Caki2 (cell line): ENCODE results near the gene NDC1. TPM values are rescaled to one million over a fixed set of nuclear protein-coding genes. Genes with fewer than 3 reads are reported as not detected.

ENCODE experiments used
- DNase-seq: peaks from one replicate; pipeline ENCODE4 v3.0.0-alpha.2; 2015; ENCODE audit warnings: low read depth
- in situ Hi-C: cut with HindIII; loops from 2 replicates; pipeline ENCODE4 v1.10.0; 2016; ENCODE audit warnings: low sequenced_read_pairs, low pct_unique_long_range_greater_than_20kb, mixed read lengths
- total RNA-seq: library from RNA; depleted of rRNA; stranded (reverse); fragments of >200 nt; shearing (Covaris generic); gene quantifications from 2 replicates; pipeline ENCODE4 v1.2.3, GENCODE V29; 2014; ENCODE audit warnings: low replicate concordance; rRNA removed

NDC1 gene
- total RNA-seq, 1 experiment from 2014 or later = 43.0 TPM

DNA sequence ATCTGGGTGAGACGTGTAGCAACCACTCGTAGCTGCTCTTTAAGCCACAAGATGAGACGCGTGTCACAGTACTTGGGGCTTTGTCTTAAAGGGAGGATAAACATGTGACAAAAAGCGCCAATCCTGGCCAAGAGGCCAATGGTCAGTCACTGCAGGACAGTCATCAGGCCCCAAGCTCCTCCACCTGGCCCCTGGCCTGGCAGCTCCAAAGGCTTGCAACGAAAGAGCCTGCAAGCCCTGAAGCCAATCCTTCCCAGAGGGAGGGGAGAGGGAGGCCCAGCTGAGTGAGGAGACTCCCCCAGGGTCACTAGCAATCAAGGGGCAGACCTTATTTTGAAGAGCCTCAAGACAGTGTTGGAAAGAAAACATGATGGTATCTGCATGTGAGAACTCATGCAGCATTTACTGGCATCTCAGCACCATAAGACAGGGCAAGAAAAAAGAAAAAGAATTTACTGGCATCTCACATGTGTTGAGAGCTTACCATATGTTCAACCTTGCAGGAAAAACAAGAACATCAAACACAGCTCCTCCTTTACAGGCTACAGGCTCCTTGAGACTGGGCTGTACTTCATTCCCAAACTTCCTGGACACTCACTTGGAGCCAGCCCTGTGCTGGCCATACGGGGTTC lies 110.5 kb downstream of the NDC1 start:
- DNase-seq = no peak
- in situ Hi-C loops = no loop called here

DNA sequence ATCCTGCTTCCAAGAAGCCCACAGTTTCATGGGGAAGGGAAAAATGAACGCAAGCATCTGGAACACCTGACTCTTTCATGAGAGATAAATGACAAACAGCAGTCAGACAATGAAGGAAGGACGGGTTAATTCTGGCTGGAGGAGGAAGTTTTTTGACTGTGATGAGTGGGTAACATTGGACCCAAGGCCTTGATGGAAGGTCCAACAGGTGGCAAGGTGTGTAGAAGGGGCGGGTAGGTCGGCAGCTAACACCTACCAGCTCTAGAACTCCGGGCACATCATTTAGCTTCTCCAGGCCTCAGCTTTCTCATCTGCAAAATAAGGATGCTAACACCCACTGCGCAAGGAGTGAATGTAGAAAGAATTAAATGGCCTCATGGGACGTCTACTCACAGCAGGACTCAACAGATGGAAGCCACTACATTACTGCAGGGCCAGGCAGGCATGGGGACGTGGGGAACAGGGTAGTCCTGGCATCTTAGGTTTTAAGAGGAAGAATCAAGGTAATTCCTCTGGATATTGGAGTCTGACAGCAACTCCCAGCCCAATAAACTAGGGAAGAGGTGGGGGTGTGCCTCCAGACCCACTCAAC lies 112.0 kb downstream of the NDC1 start:
- DNase-seq = no peak
- in situ Hi-C loops = no loop called here

DNA sequence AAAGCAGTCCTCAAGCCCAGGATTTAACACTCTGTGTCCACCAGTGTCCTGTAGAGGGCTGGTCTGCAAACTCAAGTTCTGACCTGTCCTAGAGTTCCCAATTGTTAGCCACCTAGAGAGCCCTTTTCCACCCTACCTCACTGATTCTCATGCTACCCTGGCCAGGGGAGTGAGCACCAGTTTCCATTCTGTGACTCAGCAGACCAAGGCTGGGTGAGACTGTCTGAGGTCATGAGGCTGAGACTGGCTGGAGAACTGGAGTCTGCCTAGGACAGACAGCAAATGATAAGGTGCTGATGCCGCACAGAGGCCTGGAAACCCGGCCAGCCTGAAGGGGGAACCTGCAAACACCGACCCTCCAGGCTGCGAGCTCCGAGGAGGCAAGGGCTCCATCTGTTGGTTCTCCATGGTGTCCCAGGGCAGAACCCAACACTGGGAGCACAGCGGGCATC lies 112.8 kb downstream of the NDC1 start:
- DNase-seq = peak; percentile 38
- in situ Hi-C loops = no loop called here

DNA sequence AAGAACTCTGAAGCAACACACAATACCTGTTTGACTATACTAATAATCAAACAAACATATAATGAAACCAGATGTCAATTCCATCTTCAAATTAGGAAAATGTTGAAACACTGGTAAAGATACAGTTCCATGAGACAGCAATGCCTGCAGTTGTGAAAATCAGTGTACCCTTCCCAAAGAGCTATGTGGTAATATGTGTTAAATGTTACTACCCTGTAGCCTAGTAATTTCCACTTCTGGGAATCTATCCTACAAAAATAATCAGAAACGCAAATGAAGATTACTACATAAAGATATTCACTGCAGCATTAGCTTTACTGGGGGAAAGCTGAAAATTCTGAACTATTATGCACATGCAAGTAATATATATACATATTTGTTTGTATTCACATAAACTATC lies 116.1 kb downstream of the NDC1 start:
- in situ Hi-C loops = no loop called here
- DNase-seq = no peak

DNA sequence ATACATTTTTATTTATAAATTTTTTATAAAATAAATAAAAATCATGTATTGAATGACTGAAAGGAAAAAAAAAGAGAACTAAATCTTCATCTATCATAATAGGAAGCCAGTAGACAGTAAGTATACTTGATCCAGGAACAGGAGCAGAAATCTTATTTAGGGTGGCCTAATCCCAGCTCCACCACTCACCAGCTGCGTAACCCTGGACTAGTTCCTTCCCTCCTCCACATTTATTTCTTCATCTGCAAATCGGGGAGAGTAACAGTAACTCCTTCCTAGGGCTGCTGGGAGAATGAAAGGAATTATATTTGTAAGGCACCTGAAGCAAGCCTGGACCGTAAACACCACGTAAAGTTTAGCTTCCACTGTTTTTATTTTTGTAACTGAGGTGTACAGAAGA lies 117.0 kb downstream of the NDC1 start:
- DNase-seq = no peak
- in situ Hi-C loops = no loop called here

DNA sequence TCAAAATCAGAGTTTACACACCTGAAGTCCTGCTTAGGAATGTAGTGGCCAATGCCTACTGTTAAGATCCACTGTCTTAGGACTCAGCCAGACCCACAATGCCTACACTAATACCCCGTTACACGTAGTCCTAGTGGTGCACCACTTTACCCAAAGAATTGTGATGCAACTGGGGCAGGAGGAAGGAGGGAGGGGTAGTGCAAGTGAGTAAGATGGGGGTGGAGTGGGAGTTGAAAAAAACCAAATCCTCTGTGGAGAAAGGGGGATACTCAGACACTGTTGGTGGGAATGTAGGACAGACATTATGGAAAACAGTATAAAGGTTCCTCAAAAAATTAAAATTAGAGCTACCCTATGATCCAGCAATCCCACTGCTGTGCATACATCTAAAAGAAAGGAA lies 118.6 kb downstream of the NDC1 start:
- no peak for DNase-seq
- in situ Hi-C loops = no loop called here

DNA sequence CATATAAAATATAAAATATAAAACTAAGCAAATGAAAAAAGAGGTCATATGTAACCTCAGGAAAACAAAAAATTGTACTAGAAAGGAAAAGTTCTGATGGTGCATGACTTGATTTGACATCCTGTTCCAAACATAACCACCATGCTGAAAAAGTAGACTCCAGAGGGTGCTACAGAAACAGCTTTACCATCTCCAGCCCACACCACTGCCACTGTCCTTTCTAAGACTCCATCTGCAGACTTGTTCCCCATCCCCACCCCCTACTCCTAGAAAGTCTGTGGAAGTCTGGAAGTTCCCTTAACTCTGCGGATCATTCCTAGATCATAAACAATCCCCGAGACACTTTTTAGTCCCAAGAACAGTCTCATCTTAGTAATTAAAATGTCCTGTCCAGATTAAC lies 119.7 kb downstream of the NDC1 start:
- in situ Hi-C loops = no loop called here
- no peak for DNase-seq

DNA sequence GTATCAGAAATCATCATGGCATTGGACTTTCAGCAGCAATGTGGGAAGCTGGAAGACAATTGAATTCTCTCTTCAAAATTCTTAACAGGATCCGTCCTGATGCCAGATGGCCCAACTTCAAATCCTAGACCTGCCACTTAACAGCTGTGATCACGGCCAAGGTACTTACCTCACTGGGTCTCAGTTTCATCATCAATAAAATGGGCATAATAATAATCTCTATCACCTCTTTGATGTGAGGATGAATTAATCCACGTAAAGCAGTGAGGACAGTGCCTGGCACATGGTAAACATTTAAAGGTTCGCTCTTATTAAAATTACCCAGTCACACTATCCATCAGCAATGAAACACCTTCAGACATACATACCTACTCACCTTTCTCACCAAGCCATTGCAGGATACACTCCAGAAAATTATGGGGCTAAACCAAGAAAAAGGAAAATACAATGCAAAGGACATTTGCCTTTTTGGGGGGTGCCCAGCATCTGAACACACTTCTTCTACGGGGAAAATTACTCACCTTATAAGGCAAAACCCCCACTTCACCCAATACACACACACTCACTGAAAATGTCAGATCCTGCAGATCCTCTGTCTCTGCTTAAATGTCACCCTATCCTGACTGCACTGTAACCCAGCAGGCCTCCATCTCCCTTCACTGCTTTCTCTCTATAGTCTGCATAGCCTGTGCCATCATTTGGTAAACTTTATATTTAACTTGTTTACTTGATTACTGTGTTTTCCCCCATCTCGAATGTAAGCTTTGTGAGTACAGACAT lies 120.9 kb downstream of the NDC1 start:
- in situ Hi-C loops = no loop called here
- no peak for DNase-seq

DNA sequence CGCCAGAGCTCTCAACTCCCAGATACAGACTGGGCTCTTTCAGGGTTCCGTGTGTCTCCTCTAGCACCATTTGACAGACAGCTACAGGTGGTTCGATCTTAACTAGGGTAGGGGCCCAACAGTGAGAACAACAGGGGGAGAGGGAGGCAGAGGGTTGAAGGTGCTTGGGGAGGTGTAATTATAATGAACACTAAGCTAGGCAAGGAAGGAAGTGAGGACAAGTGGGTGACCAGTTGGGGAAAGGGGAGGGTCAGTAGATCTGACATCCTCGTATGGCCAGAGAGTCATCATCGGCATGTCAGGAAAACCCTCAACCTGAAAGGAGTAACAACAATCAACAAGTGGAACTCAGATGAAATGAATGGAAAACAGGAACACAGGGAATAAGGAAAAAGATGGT lies 121.9 kb downstream of the NDC1 start:
- no peak for DNase-seq
- in situ Hi-C loops = no loop called here

DNA sequence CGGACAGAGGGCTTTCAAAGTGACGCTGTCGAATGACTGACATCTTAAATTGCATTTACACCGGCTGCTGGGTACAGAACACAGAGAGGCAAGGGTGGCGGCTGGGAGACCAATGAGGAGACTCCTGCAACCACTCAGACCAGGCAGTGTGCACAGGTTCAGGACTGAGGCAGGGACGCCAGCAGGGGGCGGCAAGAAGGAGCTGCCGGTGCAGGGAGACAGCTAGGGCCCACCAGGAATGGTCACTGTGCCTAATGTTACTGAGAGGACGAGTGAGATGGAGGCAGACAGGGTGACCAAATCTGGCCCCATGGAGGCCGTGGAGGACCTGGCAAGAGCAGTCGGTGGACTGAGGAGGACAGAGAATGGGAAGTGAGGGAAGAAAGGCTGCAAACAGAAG lies 122.6 kb downstream of the NDC1 start:
- in situ Hi-C loops = no loop called here

More for the DNA sequence above, 122.6 kb downstream of the NDC1 start:
- no peak for DNase-seq

Other genes starting within 250 kb of the NDC1 start
- gene GLIS1, start 99.1 kb downstream of the NDC1 start, total RNA-seq = 0.03 and 0.26 TPM in 2 replicates
- gene YIPF1, start 51.5 kb upstream of the NDC1 start, total RNA-seq = 27.0 and 32.4 TPM in 2 replicates
- 0.27 and 18.9 TPM in 2 replicates for gene DIO1, start 55.9 kb upstream of the NDC1 start, total RNA-seq
- gene IFT25, start 107.4 kb upstream of the NDC1 start, total RNA-seq = 48.5 and 49.9 TPM in 2 replicates
- 51.2 and 56.4 TPM in 2 replicates for gene LRRC42, start 108.1 kb upstream of the NDC1 start, total RNA-seq
- gene LDLRAD1, start 179.9 kb upstream of the NDC1 start, total RNA-seq = not detected in 2 replicates
- 109 and 146 TPM in 2 replicates for gene TMEM59, start 214.9 kb upstream of the NDC1 start, total RNA-seq
- 2.3 and 5.9 TPM in 2 replicates for gene TCEANC2, start 215.3 kb upstream of the NDC1 start, total RNA-seq